Adipocyte (in vitro differentiated cells): ENCODE data around the gene ABCC8.

Source experiments
- DNase-seq: peaks from one replicate; pipeline ENCODE4 v3.0.0-alpha.2; 2015; ENCODE audit warnings: low read depth
- H3K27me3 ChIP-seq: replicated peaks from 2 replicates; pipeline ENCODE4 v1.7.0; 2013; ENCODE audit warnings: mild to moderate bottlenecking, low read length, moderate library complexity; ENCODE audit not compliant: control insufficient read depth, insufficient read depth
- H3K36me3 ChIP-seq: 2 replicates; pipeline ENCODE4 v1.7.0; 2013; ENCODE audit warnings: low read length, mild to moderate bottlenecking, moderate library complexity; ENCODE audit not compliant: control insufficient read depth, insufficient read depth, severe bottlenecking
- H3K4me1 ChIP-seq: 2 replicates; pipeline ENCODE4 v1.7.0; 2013; ENCODE audit warnings: mild to moderate bottlenecking, low read length, moderate library complexity; ENCODE audit not compliant: control insufficient read depth, insufficient read depth
- H3K4me3 ChIP-seq: 2 replicates; pipeline ENCODE4 v1.7.0; 2013; ENCODE audit warnings: mild to moderate bottlenecking, low read length, moderate library complexity
- H3K9ac ChIP-seq: 2 replicates; pipeline ENCODE4 v1.7.0; 2013; ENCODE audit warnings: mild to moderate bottlenecking, low read length, moderate library complexity
- H3K9me3 ChIP-seq: 2 replicates; pipeline ENCODE4 v1.7.0; 2013; ENCODE audit warnings: mild to moderate bottlenecking, low read length, moderate library complexity; ENCODE audit not compliant: control insufficient read depth

The ABCC8 gene

GRCh38 chr11:17384002-17384511, 92.6 kb downstream of the ABCC8 start:
- H3K4me3 ChIP-seq: no peak overlapping the region
- peaks cover 14% of the 10 kb centered on the region for H3K4me1 ChIP-seq
- peak; percentile 91 for DNase-seq
- H3K27me3 ChIP-seq: peaks cover 15% of the 10 kb centered on the region
- H3K9ac ChIP-seq: peak overlapping the region; percentile 8
- H3K9me3 ChIP-seq: no peaks in the 10 kb centered on the region
- H3K36me3 ChIP-seq: peaks cover 4% of the 10 kb centered on the region

- Histone ChIP-seq H3K4me3 (no peak overlapping the region), H3K9me3 (no peaks in the 10 kb centered on the region), H3K9ac (no peak overlapping the region), H3K36me3 (peaks cover 8% of the 10 kb centered on the region), H3K27me3 (peaks cover 15% of the 10 kb centered on the region), H3K4me1 (peaks cover 14% of the 10 kb centered on the region)
- no peak for DNase-seq
Observed at GRCh38 chr11:17383461-17383860, 93.2 kb downstream of the ABCC8 start.

DNA sequence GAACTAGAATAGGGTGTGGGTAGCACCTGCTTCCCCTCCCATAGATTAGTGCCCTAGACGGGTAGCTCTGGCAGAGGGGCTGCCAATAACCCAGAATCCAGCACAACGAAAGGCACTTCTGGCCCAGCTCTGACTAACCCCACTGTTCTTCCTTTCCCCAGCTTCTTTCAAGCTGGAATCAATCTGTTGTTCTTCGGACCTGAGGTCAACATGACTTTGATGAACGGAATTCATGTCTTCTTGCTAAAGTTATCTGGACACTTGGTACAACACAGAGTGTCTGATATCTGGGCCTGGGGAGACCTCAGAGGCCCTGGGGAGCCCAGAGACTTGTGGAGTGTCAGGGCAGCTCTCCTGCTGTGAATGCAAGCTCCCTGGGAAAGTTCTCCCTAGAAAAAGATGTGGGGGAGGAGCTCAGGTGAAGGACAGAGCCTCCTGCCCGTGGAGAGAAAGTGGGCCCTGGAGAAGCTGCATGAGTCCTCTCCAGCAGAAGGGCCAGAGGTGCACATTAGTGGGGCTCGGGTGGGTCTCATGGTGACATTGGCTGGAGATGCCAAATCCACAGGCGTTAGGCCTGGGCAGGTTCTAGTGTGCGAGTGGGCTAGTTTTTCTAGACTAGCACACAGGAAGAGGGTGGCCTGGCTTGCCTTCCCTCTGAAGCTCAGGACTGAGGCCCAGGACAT, 94.5 kb downstream of the ABCC8 start:
- no peaks in the 10 kb centered on the region for H3K9me3 ChIP-seq
- no peak overlapping the region for H3K4me3 ChIP-seq
- H3K4me1 ChIP-seq: peaks cover 14% of the 10 kb centered on the region
- peaks cover 15% of the 10 kb centered on the region for H3K36me3 ChIP-seq
- peaks cover 6% of the 10 kb centered on the region for H3K27me3 ChIP-seq
- DNase-seq: no peak
- H3K9ac ChIP-seq: no peak overlapping the region

DNA sequence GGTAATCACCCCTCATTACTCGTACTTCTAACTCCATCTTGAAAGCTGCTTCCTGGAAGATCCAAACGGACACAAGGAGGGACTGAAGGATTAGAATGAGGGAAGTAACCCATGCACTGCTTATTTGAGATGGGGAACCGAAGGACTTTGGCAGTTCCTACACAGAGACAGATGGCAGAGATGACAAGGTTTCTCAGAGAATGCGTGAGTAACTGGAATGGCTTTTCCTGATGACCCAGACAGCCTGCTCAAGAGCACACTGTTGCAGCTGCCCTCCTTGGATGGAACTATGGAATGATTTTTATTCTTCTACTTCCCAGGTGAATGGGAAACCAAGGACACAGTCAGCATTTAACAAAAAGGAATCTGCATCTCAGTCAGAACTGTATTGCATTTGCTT, 95.5 kb downstream of the ABCC8 start:
- DNase-seq: no peak
- peaks cover 6% of the 10 kb centered on the region for H3K27me3 ChIP-seq
- peaks cover 24% of the 10 kb centered on the region for H3K36me3 ChIP-seq

GRCh38 chr11:17379383-17380180, 97.1 kb downstream of the ABCC8 start:
- H3K4me1 ChIP-seq: peaks cover 14% of the 10 kb centered on the region
- peaks cover 38% of the 10 kb centered on the region for H3K36me3 ChIP-seq
- H3K9ac ChIP-seq: no peak overlapping the region
- H3K9me3 ChIP-seq: no peaks in the 10 kb centered on the region
- no peaks in the 10 kb centered on the region for H3K27me3 ChIP-seq
- H3K4me3 ChIP-seq: no peak overlapping the region
- no peak for DNase-seq

More for the DNA sequence above, 95.5 kb downstream of the ABCC8 start:
- no peaks in the 10 kb centered on the region for H3K9me3 ChIP-seq
- no peak overlapping the region for H3K9ac ChIP-seq
- H3K4me3 ChIP-seq: no peak overlapping the region
- H3K4me1 ChIP-seq: peaks cover 14% of the 10 kb centered on the region

GRCh38 chr11:17378655-17379054, 98.0 kb downstream of the ABCC8 start:
- no peak for DNase-seq

GRCh38 chr11:17376493-17376892, 100.2 kb downstream of the ABCC8 start:
- H3K36me3 ChIP-seq: peaks cover 68% of the 10 kb centered on the region
- no peaks in the 10 kb centered on the region for H3K27me3 ChIP-seq
- H3K4me1 ChIP-seq: peaks cover 4% of the 10 kb centered on the region
- peaks cover 26% of the 10 kb centered on the region for H3K9me3 ChIP-seq
- DNase-seq: no peak
- no peak overlapping the region for H3K9ac ChIP-seq
- no peak overlapping the region for H3K4me3 ChIP-seq

More at GRCh38 chr11:17378655-17379054, 98.0 kb downstream of the ABCC8 start:
- Histone ChIP-seq H3K36me3 (peaks cover 47% of the 10 kb centered on the region), H3K4me3 (no peak overlapping the region), H3K9me3 (peaks cover 4% of the 10 kb centered on the region), H3K4me1 (peaks cover 14% of the 10 kb centered on the region), H3K27me3 (no peaks in the 10 kb centered on the region), H3K9ac (no peak overlapping the region)

DNA sequence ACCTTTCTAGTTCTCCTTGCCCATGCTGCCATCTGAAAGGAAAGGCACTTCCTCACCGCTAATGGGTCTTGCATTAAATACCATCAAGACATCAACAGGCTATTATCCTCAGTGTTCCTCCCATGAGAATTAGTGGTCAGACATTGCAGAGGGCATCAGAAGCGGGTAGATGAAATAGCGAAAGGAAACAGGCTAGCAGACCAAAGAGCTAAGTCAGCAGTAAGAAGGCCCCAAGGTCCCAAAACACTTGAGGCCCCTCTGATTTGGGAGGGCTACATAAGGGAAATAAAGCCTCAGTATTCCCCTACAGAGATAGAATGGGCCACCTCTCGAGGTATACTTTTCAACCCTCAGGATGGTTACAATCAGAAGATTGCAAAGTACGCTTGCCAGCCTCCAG, 101.1 kb downstream of the ABCC8 start:
- peaks cover 78% of the 10 kb centered on the region for H3K36me3 ChIP-seq
- H3K9me3 ChIP-seq: peaks cover 35% of the 10 kb centered on the region
- H3K27me3 ChIP-seq: no peaks in the 10 kb centered on the region

DNA sequence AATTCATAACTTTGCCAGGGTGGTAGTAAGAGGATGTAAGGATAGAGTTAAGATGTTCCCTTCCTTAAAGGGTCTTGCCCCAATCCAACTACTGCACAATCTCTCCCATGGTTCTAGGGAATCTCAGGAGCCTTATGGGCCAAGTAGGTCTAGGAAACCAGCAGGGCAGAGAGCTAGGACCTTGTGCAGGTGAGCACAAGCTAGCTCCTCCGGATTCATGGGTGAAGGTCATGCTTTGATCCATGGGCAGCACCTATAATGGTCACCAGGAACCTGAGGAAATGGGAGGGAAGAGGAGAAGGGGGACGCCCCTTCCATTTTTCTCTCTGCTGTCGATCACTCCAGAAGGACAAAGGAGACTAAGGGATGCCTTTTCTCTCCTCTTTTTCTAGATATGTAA, 105.0 kb downstream of the ABCC8 start:
- Histone ChIP-seq H3K36me3 (peaks cover 94% of the 10 kb centered on the region), H3K9me3 (peaks cover 55% of the 10 kb centered on the region), H3K9ac (no peak overlapping the region), H3K4me1 (no peaks in the 10 kb centered on the region), H3K27me3 (no peaks in the 10 kb centered on the region), H3K4me3 (peak overlapping the region; percentile 57)
- peak; percentile 41 for DNase-seq

More for the DNA sequence above, 101.1 kb downstream of the ABCC8 start:
- H3K4me1 ChIP-seq: no peaks in the 10 kb centered on the region
- H3K4me3 ChIP-seq: no peak overlapping the region
- DNase-seq: no peak
- no peak overlapping the region for H3K9ac ChIP-seq

GRCh38 chr11:17369684-17370243, 106.9 kb downstream of the ABCC8 start:
- Histone ChIP-seq H3K9me3 (peaks cover 55% of the 10 kb centered on the region), H3K27me3 (no peaks in the 10 kb centered on the region), H3K4me1 (peaks cover 6% of the 10 kb centered on the region), H3K36me3 (peaks cover 77% of the 10 kb centered on the region), H3K9ac (no peak overlapping the region), H3K4me3 (no peak overlapping the region)
- no peak for DNase-seq

DNA sequence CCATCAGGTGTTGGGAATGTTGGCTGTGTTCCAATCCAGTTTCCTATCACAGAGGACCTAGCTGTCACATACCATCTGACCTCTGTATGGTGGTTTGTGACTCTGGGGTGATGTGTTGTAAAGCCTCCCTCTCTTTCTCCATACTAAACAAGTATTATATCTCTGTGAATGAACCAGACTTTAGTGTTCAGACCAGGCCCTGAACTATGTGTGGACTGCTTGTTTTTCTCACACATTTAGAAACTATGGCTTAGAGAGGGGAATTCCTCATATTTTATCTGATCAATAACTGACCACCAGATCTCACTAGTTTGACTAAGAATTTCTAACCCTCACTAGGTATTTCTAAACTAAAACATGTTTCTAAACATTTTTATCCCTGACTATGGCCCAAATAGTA, 107.6 kb downstream of the ABCC8 start:
- no peak for DNase-seq
- H3K4me3 ChIP-seq: no peak overlapping the region
- H3K9ac ChIP-seq: no peak overlapping the region
- H3K9me3 ChIP-seq: peaks cover 55% of the 10 kb centered on the region
- peaks cover 6% of the 10 kb centered on the region for H3K4me1 ChIP-seq
- no peaks in the 10 kb centered on the region for H3K27me3 ChIP-seq
- H3K36me3 ChIP-seq: peaks cover 71% of the 10 kb centered on the region
